ENCODE data around the gene COL8A2. TPM values are rescaled to one million over a fixed set of nuclear protein-coding genes. Genes with fewer than 3 reads are reported as not detected.

Gene COL8A2
- total RNA-seq, 2 donors from 2014 or later = 0.08 TPM; not detected in 1

DNA sequence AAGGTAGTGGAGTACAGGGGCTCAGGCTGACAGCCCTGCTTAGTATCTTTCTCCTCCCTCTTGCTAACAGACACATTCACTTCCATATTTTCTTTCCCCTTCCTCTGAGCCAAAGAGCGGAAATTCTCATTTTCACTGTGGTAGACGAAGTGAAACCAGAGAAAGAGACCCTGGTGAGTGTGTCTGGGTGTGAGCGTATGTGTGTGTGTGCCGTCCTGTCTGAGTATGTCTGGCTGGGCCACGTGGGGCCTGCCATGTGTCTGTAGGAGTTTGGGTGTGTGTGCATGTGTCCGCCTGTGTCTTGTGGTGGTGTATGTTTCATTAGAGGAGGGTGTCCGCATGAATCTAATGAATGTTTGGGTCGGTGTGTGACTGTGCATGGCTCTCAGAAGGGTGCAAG is 1.7 kb downstream of the COL8A2 start:
- H3K36me3 Mint-ChIP-seq = no peaks in the 10 kb centered on the region
- H3K4me3 Mint-ChIP-seq = peak overlapping the region; percentile 6
- no peak overlapping the region for H3K27ac Mint-ChIP-seq
- H3K27me3 Mint-ChIP-seq = peaks cover 23 to 36% of the 10 kb centered on the region in 2 donors
- H3K4me1 Mint-ChIP-seq (ENCODE audit: low read depth in 2 of 2) = peaks cover 23 to 25% of the 10 kb centered on the region in 2 donors
- no peak for DNase-seq (ENCODE audit: low spot score)
- no peak for ATAC-seq
- no peaks in the 10 kb centered on the region for H3K9me3 Mint-ChIP-seq

DNA sequence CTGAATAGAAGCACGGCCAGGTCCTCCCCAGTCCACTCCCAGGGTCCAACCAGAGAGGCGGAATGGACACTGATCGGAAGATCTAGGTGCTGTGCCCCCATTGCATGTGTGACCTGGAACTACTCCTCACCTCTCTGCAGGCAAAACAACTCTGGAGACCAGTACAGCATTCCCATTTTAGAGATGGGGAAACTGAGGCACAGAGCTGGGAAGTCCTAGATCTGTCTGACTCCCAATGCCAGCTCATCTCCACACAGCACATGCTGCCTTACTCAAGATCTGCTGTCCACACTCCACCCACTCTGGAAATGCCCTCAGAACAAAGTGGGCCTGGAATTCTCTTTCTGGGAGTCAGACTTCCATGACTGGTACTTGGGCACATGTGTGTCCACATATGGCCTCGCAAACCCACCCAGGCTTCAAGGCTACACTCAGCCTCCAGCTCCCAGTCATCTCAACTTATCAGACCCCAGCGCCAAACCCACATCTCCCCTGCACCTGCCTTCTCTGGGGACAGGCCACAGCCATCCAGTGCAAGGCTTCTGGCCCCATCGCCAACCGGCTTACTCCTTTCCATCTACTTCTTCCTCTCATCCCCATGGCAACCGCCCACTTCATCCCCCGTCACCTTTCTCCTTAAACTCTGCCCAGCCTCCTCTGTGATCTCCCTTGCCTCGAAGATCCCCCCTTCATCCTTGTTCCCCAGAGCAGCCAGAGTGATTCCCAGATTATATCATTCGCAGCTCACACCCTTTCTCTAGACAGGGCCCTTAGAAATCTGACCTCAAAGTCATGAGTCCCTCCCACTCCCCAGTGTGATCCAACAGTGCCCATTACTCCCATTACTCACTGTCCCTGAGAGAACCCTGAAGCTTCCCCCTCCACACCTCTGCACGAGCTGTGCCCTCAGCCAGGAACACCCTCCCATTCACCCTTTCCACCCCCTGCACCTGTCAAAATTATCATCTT is 2.7 kb downstream of the COL8A2 start:
- Mint-ChIP-seq H3K27me3 (peaks cover 23 to 36% of the 10 kb centered on the region in 2 donors), H3K4me3 (no peak overlapping the region), H3K9me3 (no peaks in the 10 kb centered on the region), H3K4me1 (ENCODE audit: low read depth in 2 of 2) (peaks cover 23 to 25% of the 10 kb centered on the region in 2 donors), H3K27ac (no peak overlapping the region), H3K36me3 (no peaks in the 10 kb centered on the region)
- no peak for ATAC-seq
- DNase-seq (ENCODE audit: low spot score) = no peak

DNA sequence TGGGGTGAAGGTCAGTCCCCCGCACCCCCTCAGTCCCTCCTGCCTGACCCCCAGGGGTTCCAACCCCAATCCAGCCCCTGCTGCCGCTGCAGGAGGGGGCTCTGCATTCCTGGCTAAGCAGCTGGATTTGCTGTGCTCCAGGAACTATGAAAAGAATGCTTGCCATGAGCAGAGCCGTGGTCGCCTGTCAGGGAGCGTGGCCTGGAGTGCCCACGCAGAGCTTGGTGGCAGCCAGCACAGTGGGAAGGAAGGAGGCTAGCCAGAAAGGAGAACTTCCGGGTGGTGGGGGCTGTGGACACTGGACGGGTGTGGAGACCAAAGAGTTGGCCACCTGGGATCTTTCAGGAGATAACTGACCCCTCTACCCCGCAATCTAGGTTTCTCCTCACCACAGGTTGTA is 5.6 kb downstream of the COL8A2 start:
- H3K4me1 Mint-ChIP-seq (ENCODE audit: low read depth in 2 of 2) = peaks cover 7 to 9% of the 10 kb centered on the region in 2 donors
- H3K27me3 Mint-ChIP-seq = peaks cover 11 to 20% of the 10 kb centered on the region in 2 donors
- DNase-seq (ENCODE audit: low spot score) (no peak), ATAC-seq (no peak)
- no peak overlapping the region for H3K4me3 Mint-ChIP-seq
- H3K9me3 Mint-ChIP-seq = no peaks in the 10 kb centered on the region
- no peaks in the 10 kb centered on the region for H3K36me3 Mint-ChIP-seq
- H3K27ac Mint-ChIP-seq = no peak overlapping the region

DNA sequence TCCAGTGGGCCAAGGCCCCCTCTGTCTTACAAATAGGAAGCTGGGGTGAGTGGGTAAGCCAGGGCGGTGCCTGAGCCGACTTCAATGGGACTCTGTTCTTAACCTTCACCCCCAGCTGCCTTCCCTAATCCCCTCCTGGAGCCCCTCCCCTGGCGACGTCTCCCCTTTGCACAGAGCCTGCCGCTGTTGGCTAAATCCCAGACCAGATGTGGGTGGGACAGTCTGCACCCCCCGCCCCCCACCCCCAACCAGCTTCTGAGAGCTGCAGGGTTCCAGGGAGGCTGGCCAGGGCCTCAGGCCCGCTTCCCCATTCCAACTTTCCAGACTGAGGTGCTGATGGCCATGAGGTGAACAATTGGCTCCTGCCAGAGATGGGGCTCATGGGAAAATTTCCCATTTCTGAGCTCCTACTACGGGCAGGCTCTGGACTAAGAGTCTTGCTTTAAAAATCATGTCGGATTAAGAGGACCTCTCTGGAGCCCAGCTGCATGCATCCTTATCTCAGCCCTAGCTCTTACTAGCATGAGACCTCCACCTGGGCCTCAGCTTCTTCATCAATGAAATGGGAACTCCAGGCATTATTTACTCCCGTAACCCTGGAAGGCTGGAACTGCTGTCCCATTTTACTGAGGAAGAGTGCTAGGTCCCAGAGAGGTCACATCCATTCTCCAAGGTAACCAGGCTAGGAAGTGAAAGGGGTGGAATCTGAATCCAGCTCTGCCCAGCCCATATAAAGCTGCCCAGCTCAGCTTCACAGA is 6.4 kb downstream of the COL8A2 start:
- H3K9me3 Mint-ChIP-seq = no peaks in the 10 kb centered on the region
- no peak overlapping the region for H3K4me3 Mint-ChIP-seq
- no peak overlapping the region for H3K27ac Mint-ChIP-seq
- H3K27me3 Mint-ChIP-seq = peaks cover 11 to 15% of the 10 kb centered on the region in 2 donors
- H3K4me1 Mint-ChIP-seq (ENCODE audit: low read depth in 2 of 2) = peaks cover 4 to 8% of the 10 kb centered on the region in 2 donors
- no peak for DNase-seq (ENCODE audit: low spot score)
- H3K36me3 Mint-ChIP-seq = no peaks in the 10 kb centered on the region
- ATAC-seq = no peak

DNA sequence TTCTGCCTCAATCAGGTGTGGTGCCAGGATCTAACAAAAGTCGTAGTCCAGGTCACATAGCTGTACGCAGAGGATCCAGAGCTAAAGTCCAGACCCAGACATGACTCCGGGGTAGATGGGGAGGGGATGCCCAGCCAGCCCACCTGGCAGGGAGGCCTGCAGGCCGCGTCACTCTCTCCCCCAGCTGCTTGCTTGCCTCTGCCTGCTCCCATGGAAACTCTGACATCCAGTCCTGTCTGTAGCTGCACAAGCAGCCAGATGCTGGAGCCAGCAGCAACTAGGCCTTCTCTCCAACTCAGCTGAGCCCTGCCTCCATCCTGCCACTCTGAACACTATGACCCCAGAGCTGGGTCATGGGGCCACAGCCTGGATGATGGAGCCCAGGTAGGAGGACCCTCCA is 8.1 kb downstream of the COL8A2 start:
- H3K4me1 Mint-ChIP-seq (ENCODE audit: low read depth in 2 of 2) = no peaks in the 10 kb centered on the region
- no peak for ATAC-seq
- no peaks in the 10 kb centered on the region for H3K36me3 Mint-ChIP-seq
- H3K27ac Mint-ChIP-seq = no peak overlapping the region
- H3K9me3 Mint-ChIP-seq = no peaks in the 10 kb centered on the region
- H3K27me3 Mint-ChIP-seq = no peaks in the 10 kb centered on the region
- H3K4me3 Mint-ChIP-seq = no peak overlapping the region
- no peak for DNase-seq (ENCODE audit: low spot score)

DNA sequence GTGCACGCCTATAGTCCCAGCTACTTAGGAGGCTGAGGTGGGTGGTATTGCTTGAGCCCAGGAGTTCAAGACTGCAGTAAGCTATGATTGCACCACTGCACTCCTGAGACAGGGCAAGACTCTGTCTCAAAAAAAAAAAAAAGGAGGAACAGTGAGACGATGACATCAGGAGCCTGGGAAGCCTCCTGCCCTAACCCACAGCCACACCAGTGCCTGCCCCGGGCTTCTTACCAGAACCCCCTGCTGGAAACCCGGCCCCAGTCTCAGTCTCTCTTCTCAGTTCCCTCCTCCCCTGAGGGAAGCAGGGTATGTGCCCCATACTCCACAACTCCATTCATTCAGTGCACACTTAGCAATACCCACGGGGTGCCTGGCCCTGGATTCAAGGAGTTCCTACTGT is 9.1 kb downstream of the COL8A2 start:
- H3K9me3 Mint-ChIP-seq = no peaks in the 10 kb centered on the region
- H3K4me3 Mint-ChIP-seq = no peak overlapping the region
- no peak overlapping the region for H3K27ac Mint-ChIP-seq
- ATAC-seq (no peak), DNase-seq (ENCODE audit: low spot score) (no peak)
- no peaks in the 10 kb centered on the region for H3K36me3 Mint-ChIP-seq
- peaks cover 4% of the 10 kb centered on the region in 2 donors for H3K4me1 Mint-ChIP-seq (ENCODE audit: low read depth in 2 of 2)
- H3K27me3 Mint-ChIP-seq = no peaks in the 10 kb centered on the region

DNA sequence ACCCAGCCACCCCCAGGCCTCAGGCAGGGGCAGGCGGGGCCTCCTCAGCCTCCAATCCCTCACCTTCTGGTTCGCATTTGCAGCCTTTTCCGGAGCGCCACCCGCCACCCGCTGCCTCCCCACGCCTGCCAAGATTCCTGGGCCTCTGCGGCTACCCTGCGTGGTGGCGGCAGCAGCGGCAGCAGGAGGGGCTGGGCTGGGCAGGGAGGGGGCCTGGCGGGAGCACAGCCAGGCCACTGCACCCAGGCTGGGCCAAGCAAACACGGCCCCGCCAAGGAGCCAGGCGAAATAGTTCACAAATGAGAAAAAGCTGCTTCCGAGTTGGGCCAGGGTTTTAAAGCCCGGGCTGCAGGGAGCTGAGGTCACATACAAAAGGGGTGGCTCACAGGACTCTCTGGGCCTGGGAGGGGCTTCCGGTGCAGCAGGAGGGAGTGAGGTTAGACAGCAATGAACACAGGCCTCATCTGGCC is 9.8 kb downstream of the COL8A2 start:
- Mint-ChIP-seq H3K27me3 (no peaks in the 10 kb centered on the region), H3K4me3 (no peak overlapping the region), H3K4me1 (ENCODE audit: low read depth in 2 of 2) (peaks cover 4% of the 10 kb centered on the region in 2 donors), H3K36me3 (no peaks in the 10 kb centered on the region), H3K27ac (no peak overlapping the region), H3K9me3 (no peaks in the 10 kb centered on the region)
- DNase-seq (ENCODE audit: low spot score) (no peak), ATAC-seq (no peak)

DNA sequence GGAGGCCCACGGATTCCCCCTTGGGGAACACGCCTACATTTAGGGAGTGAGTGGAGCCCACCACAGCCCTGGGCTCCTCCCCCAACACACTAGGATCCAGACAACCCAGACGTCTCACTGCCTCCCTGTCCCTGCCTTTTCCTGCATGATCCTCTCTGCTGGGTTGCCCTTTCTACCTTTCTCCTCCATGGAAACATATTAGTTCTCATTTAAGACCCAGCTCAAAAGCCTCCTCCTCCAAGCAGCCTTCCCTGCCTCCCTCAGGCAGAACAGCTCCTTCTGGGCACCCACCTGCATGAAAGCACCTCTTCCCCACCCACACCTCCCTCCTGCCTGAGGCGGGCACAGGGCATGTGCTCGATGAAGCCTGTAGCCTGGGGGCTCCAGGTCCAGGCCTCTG is 10.7 kb downstream of the COL8A2 start:
- Mint-ChIP-seq H3K4me3 (no peak overlapping the region), H3K4me1 (ENCODE audit: low read depth in 2 of 2) (peaks cover 4 to 5% of the 10 kb centered on the region in 2 donors), H3K36me3 (no peaks in the 10 kb centered on the region), H3K27ac (no peak overlapping the region), H3K27me3 (no peaks in the 10 kb centered on the region), H3K9me3 (no peaks in the 10 kb centered on the region)
- ATAC-seq (no peak), DNase-seq (ENCODE audit: low spot score) (no peak)

DNA sequence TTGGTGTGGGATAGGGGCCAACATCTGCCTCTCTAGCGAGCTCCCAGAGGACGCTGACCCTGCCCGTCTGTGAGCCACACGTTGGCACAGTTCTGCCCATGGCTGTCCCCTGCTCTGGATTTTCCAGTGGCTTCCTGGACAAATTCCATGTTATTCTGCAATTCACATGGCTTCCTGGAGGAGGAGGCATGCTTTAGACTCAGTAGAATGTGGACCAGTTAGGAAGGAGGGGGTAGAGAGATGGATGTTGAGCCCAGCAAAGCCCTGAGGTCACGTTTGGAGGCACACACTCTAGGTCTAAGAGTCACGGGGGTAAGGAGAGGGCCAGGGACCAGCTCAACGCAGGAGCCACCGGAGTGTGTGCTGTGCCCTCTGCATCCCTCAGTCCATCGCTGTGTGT is 12.2 kb downstream of the COL8A2 start:
- no peak overlapping the region for H3K4me3 Mint-ChIP-seq
- DNase-seq (ENCODE audit: low spot score) = no peak
- no peaks in the 10 kb centered on the region for H3K9me3 Mint-ChIP-seq
- no peaks in the 10 kb centered on the region for H3K27me3 Mint-ChIP-seq
- no peaks in the 10 kb centered on the region for H3K36me3 Mint-ChIP-seq
- H3K27ac Mint-ChIP-seq = no peak overlapping the region
- ATAC-seq = no peak
- peaks cover 7 to 9% of the 10 kb centered on the region in 2 donors for H3K4me1 Mint-ChIP-seq (ENCODE audit: low read depth in 2 of 2)

DNA sequence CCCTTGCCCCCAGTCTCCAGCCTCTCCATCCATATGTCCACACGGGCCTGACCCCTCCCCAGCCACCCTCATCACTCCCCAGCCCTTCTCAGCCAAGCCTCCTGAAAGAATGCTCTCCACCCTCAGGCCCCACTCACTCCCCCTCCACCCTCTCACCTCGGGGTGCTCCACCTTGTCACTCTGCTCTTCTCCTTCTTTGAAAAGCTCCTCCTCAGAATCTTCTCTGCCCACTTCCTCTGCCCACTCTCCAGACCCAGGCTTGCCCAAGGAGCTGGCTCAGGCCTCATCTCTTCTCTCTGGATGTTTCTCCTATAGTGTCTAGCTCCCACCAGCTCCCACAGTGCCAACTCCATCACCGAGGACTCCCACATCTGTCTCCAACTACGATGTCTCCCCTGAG is 13.9 kb downstream of the COL8A2 start:
- Mint-ChIP-seq H3K9me3 (no peaks in the 10 kb centered on the region), H3K4me3 (no peak overlapping the region), H3K4me1 (ENCODE audit: low read depth in 2 of 2) (peaks cover 7 to 9% of the 10 kb centered on the region in 2 donors), H3K27me3 (no peaks in the 10 kb centered on the region), H3K36me3 (no peaks in the 10 kb centered on the region), H3K27ac (no peak overlapping the region)
- ATAC-seq = no peak
- no peak for DNase-seq (ENCODE audit: low spot score)

DNA sequence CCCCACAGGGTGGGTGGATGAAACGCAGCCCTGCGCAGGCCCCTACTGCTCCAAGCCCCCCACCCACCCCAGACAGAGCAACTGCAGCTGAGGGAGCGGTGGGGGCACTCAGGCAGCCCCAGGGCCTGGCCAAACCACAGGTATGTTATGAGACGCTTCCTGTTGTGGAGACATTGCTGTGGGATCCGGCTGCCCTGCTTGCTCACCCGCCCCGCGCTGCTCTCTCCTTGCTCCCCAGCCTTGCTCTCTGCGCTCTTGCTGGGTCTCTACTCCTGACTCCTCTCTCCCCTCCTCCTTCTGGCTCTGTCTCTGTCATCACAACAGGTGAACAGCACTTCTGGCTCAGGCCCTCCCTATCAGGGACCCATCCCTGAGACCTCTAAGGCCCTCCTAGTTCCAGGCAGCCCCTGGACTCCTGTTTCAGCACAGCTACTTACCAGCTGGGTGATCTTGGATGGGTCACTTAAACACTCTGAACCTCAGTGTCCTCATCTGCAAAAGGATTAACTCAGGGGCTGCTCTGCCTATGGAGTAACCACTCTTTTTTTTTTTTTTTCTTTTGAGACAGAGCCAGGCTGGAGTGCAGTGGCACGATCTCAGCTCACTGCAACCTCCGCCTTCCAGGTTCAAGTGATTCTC is 15.9 kb downstream of the COL8A2 start:
- Mint-ChIP-seq H3K9me3 (no peaks in the 10 kb centered on the region), H3K27me3 (no peaks in the 10 kb centered on the region), H3K36me3 (no peaks in the 10 kb centered on the region), H3K4me3 (no peak overlapping the region), H3K27ac (peak overlapping the region in 1 of 2 donors; percentile 35), H3K4me1 (ENCODE audit: low read depth in 2 of 2) (peaks cover 7 to 9% of the 10 kb centered on the region in 2 donors)
- ATAC-seq = peak; percentile 51 to 71
- no peak for DNase-seq (ENCODE audit: low spot score)

DNA sequence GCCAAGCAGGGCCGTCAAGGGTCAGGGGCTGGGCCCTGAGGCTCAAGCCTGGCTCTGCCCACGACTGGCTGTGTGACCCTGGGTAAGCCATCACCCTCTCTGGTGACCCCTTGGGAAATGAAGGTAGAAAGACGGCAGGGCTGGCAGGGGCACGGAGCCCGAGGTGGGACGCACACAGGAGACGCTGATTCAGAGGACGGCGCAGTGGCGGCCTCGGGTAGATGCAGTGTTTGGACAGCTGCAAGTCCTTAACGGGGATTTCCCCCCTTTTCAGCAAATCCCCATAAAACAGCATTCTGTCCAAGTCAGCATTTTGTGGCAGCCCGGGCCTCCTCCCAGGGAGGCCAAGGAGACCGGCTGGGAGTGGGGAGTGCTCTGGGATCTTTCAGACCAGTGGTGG is 16.7 kb downstream of the COL8A2 start:
- DNase-seq (ENCODE audit: low spot score) = no peak
- H3K27me3 Mint-ChIP-seq = no peaks in the 10 kb centered on the region
- H3K4me3 Mint-ChIP-seq = no peak overlapping the region
- no peak for ATAC-seq
- peaks cover 7 to 9% of the 10 kb centered on the region in 2 donors for H3K4me1 Mint-ChIP-seq (ENCODE audit: low read depth in 2 of 2)
- no peak overlapping the region for H3K27ac Mint-ChIP-seq
- H3K9me3 Mint-ChIP-seq = no peaks in the 10 kb centered on the region
- H3K36me3 Mint-ChIP-seq = no peaks in the 10 kb centered on the region

DNA sequence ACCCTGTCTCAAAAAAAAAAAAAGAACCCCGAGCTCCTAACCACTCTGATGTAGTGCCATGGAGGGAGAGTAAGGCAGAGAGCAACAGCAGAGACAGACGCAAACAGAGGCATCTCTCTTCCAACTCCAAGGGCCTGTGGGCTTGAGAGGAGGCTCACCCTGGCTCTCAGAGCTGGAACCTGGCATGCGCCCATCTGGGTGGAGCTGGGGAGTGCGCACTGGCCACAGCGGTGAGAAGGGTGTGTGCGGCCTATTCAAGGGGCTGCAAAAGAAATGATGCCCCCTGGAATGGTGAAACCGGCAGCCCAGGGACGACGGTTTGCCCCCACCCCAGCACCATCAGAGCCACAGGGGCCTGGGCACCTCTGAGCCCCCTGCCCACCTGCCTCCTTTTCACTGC is 17.6 kb downstream of the COL8A2 start:
- H3K27me3 Mint-ChIP-seq = no peaks in the 10 kb centered on the region
- peaks cover 7 to 9% of the 10 kb centered on the region in 2 donors for H3K4me1 Mint-ChIP-seq (ENCODE audit: low read depth in 2 of 2)
- H3K9me3 Mint-ChIP-seq = no peaks in the 10 kb centered on the region
- H3K4me3 Mint-ChIP-seq = no peak overlapping the region
- H3K27ac Mint-ChIP-seq = no peak overlapping the region
- H3K36me3 Mint-ChIP-seq = no peaks in the 10 kb centered on the region
- no peak for ATAC-seq
- DNase-seq (ENCODE audit: low spot score) = no peak

Data from natural killer cell treated with Interleukin-12 subunit alpha and Interleukin-12 subunit beta and Interleukin-15 and Interleukin-18, amount 100 ng/mL, for 72 hours (primary cell).